ENCODE results near the gene SORCS3. TPM values are rescaled to one million over a fixed set of nuclear protein-coding genes. Genes with fewer than 3 reads are reported as not detected.

Gene SORCS3
- total RNA-seq, 4 donors from 2014 or later, result not detected

DNA sequence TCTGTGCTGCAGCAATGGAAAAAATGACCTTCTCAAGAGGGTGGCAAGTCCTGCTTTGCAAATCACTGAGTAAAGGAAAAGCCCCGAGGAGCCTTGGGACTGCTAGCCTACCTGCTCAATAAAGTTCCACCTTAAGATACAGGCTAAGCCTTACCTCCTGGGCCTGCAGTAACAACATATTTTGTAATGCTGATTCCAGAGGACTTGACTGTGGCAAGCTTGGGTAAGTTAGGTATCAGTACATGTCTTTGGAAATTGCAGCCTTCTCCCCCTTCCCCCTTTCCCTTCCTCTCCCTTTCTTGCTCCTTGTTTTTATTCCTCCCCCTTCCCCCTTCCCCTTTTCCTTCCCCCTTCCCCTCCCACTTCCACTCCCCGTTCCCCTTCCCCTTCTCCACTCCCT, 126.2 kb downstream of the SORCS3 start:
- H3K4me3 ChIP-seq (replicated peaks in 1 of 3), result no peak overlapping the region
- no peak overlapping the region for H3K27ac ChIP-seq
- no peak for DNase-seq
- no peak for TF ChIP-seq POLR2A (IDR thresholded peaks at IDR 0.05)
- no peak for TF ChIP-seq CTCF (IDR thresholded peaks at IDR 0.05)
- intact Hi-C loops (cut with DNase I), result no loop called here
- H3K36me3 ChIP-seq, result no peaks in the 10 kb centered on the region
- 22 to 32% methylated on average over 2 of the region's 2 CpGs for WGBS, 2 donors
- H3K4me1 ChIP-seq, result no peaks in the 10 kb centered on the region
- no peaks in the 10 kb centered on the region for H3K27me3 ChIP-seq
- no peaks in the 10 kb centered on the region for H3K9me3 ChIP-seq

- WGBS, 2 donors, result 56 to 59% methylated on average over 1 of the region's 1 CpG
- no peak for TF ChIP-seq POLR2A (IDR thresholded peaks at IDR 0.05)
- no peak for TF ChIP-seq CTCF (IDR thresholded peaks at IDR 0.05)
Observed at GRCh38 chr10:104767745-104768144, 126.7 kb downstream of the SORCS3 start.

GRCh38 chr10:104773105-104773504, 132.0 kb downstream of the SORCS3 start:
- Histone ChIP-seq H3K27ac (no peak overlapping the region), H3K9me3 (no peaks in the 10 kb centered on the region), H3K4me3 (replicated peaks in 1 of 3) (no peak overlapping the region), H3K4me1 (no peaks in the 10 kb centered on the region), H3K36me3 (no peaks in the 10 kb centered on the region), H3K27me3 (no peaks in the 10 kb centered on the region)
- DNase-seq, result no peak
- 51 to 69% methylated on average over 3 of the region's 3 CpGs for WGBS, 2 donors
- TF ChIP-seq POLR2A (IDR thresholded peaks at IDR 0.05), result no peak
- intact Hi-C loops (cut with DNase I), result no loop called here

More at GRCh38 chr10:104767745-104768144, 126.7 kb downstream of the SORCS3 start:
- Histone ChIP-seq H3K9me3 (no peaks in the 10 kb centered on the region), H3K4me1 (no peaks in the 10 kb centered on the region), H3K27ac (no peak overlapping the region), H3K27me3 (no peaks in the 10 kb centered on the region), H3K36me3 (no peaks in the 10 kb centered on the region), H3K4me3 (replicated peaks in 1 of 3) (no peak overlapping the region)
- no peak for DNase-seq
- intact Hi-C loops (cut with DNase I), result no loop called here

GRCh38 chr10:104774234-104774633, 133.1 kb downstream of the SORCS3 start:
- WGBS, 2 donors, result 34 to 43% methylated on average over 6 of the region's 6 CpGs
- no peaks in the 10 kb centered on the region for H3K27me3 ChIP-seq
- no peak for DNase-seq
- H3K9me3 ChIP-seq, result no peaks in the 10 kb centered on the region
- no peak overlapping the region for H3K4me3 ChIP-seq (replicated peaks in 1 of 3)
- intact Hi-C loops (cut with DNase I), result no loop called here
- H3K4me1 ChIP-seq, result no peaks in the 10 kb centered on the region
- H3K36me3 ChIP-seq, result no peaks in the 10 kb centered on the region
- TF ChIP-seq CTCF (IDR thresholded peaks at IDR 0.05) (no peak), POLR2A (IDR thresholded peaks at IDR 0.05) (no peak)
- no peak overlapping the region for H3K27ac ChIP-seq

DNA sequence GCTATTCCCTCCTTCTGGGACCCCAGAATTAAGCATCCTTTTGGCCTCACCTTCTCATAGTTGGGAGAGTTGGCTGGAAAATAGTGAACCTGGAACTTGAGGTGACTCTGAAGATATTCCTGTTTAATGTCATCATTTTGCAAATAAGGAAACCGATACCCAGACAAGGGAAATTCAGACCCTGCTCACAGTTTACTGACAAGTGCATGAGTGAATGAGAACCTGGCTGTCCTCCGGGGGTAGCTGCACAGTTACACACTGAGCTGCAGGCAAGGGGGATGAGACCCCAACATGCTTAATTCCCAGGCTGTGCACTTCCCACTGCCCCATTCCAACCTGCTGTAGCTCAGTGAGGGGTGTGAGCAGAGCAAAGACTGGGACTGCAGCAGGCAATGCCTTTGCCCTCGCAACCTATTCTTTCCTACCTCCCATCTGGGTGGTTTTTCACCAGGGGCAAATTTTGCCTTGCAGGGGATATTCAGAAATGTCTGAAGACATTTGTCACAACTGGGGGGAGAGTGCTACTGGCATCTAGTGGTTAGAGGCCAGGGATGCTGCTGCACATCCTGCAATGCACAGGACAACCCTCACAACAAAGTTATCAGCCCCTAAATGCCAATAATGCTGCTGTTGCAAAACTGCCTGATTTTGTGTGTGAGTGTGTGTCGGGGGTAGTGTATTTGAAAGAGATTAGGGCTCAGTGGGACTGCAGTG, 136.2 kb downstream of the SORCS3 start:
- TF ChIP-seq CTCF (IDR thresholded peaks at IDR 0.05), result no peak
- Histone ChIP-seq H3K36me3 (no peaks in the 10 kb centered on the region), H3K4me1 (no peaks in the 10 kb centered on the region), H3K9me3 (no peaks in the 10 kb centered on the region), H3K27me3 (no peaks in the 10 kb centered on the region), H3K27ac (no peak overlapping the region), H3K4me3 (replicated peaks in 1 of 3) (no peak overlapping the region)
- no peak for DNase-seq
- 68 to 80% methylated on average over 4 of the region's 4 CpGs for WGBS, 2 donors
- intact Hi-C loops (cut with DNase I), result no loop called here
